A549 (cell line): ENCODE results near the gene GP1BA. TPM values are rescaled to one million over a fixed set of nuclear protein-coding genes. Genes with fewer than 3 reads are reported as not detected.

Source experiments
- ATAC-seq, 2 experiments: fragments of 200-7000 bp in 1 of 2; fragments of >200 bp in 1 of 2; cut with Nextera tagmentation in 1 of 2; cut with Tn5 transposase in 1 of 2; 3 replicates each; pipeline versions ENCODE4 v1.8.0 to v1.9.1; 2018 to 2020; ENCODE audit warnings: mild to moderate bottlenecking in 1 of 2, moderate library complexity in 1 of 2
- CTCF ChIA-PET: fragments of 300-600 bp; sonication (Branson Sonifier 250); formaldehyde crosslinking; extraction: SDS; loops from one replicate; lab custom pipeline; 2021; ENCODE audit warnings: antibody characterized with exemption, inconsistent platforms; lab: Yijun Ruan, JAX
- POLR2A ChIA-PET: fragments of 350-600 bp; formaldehyde crosslinking; extraction: SDS; loops from one replicate; lab custom pipeline; 2021; ENCODE audit warnings: antibody characterized with exemption, inconsistent platforms; lab: Yijun Ruan, JAX
- DNase-seq, 2 experiments: peaks; one replicate each; pipeline versions ENCODE4 v3.0.0 to v3.0.0-alpha.2; 2011 to 2016; ENCODE audit warnings: low read depth in 1 of 2, low spot score in 1 of 2
- FAIRE-seq: peaks from 2 replicates; lab custom pipeline; 2011; peaks lifted over from hg19 to GRCh38; lab: Jason Lieb, UNC
- H3K27ac ChIP-seq, 2 experiments: fragments of >200 bp; sonication (Bioruptor Twin); formaldehyde crosslinking; 3 replicates each; pipeline ENCODE4 v1.5.1; 2016 to 2017
- H3K4me1 ChIP-seq: fragments of >200 bp; sonication (Bioruptor Twin); formaldehyde crosslinking; 3 replicates; pipeline ENCODE4 v1.6.1; 2016
- H3K4me2 ChIP-seq: fragments of >200 bp; sonication (Bioruptor Twin); formaldehyde crosslinking; 3 replicates; pipeline ENCODE4 v1.6.1; 2016
- H3K4me3 ChIP-seq: fragments of >200 bp; sonication (Bioruptor Twin); formaldehyde crosslinking; 3 replicates; pipeline ENCODE4 v1.5.1; 2016
- H3K9me3 ChIP-seq: fragments of >200 bp; sonication (Bioruptor Twin); formaldehyde crosslinking; 3 replicates; pipeline ENCODE4 v1.6.1; 2016
- BHLHE40 ChIP-seq: IDR thresholded peaks from 2 replicates; pipeline ENCODE4 v1.6.1; 2012; ENCODE audit warnings: low read depth, low read length, inconsistent platforms
- CBX2 ChIP-seq: fragments of 200-600 bp; sonication (generic); IDR thresholded peaks from 2 replicates; pipeline ENCODE4 v1.6.1; 2016; ENCODE audit warnings: low read depth, mild to moderate bottlenecking, borderline replicate concordance
- CBX8 ChIP-seq: fragments of 200-600 bp; sonication (generic); IDR thresholded peaks from 2 replicates; pipeline ENCODE4 v1.6.1; 2016
- E2F6 ChIP-seq: IDR thresholded peaks from 2 replicates; pipeline ENCODE4 v1.6.1; 2012; ENCODE audit warnings: low read depth, borderline replicate concordance
- EHMT2 ChIP-seq: fragments of 200-600 bp; sonication (generic); IDR thresholded peaks from 2 replicates; pipeline ENCODE4 v1.6.1; 2016; ENCODE audit warnings: antibody characterized with exemption, low read depth, mild to moderate bottlenecking, moderate library complexity
- EP300 ChIP-seq, 2 experiments: fragments of >200 bp; sonication (Bioruptor Twin); formaldehyde crosslinking; IDR thresholded peaks; 2 replicates in 1 of 2; 3 replicates in 1 of 2; pipeline ENCODE4 v1.6.1; 2016 to 2017
- FOSB ChIP-seq: fragments of 250-450 bp; sonication (Bioruptor Pico); IDR thresholded peaks from 2 replicates; pipeline ENCODE4 v1.5.0; 2020; ENCODE audit warnings: mild to moderate bottlenecking, moderate library complexity
- HDAC2 ChIP-seq: fragments of 200-600 bp; sonication (generic); IDR thresholded peaks from 2 replicates; pipeline ENCODE4 v1.6.1; 2016
- HES2 ChIP-seq: fragments of >200 bp; sonication (Bioruptor Twin); formaldehyde crosslinking; IDR thresholded peaks from 2 replicates; pipeline ENCODE4 v1.6.1; 2016
- HMGXB4 ChIP-seq: fragments of 250-450 bp; sonication (Bioruptor Pico); IDR thresholded peaks from 2 replicates; pipeline ENCODE4 v1.5.0; 2021; ENCODE audit warnings: mild to moderate bottlenecking, moderate library complexity, borderline replicate concordance
- HOXB13 ChIP-seq: fragments of 250-450 bp; sonication (Bioruptor Pico); IDR thresholded peaks from 2 replicates; pipeline ENCODE4 v1.5.0; 2020; ENCODE audit warnings: low read depth, mild to moderate bottlenecking, moderate library complexity
- HOXB5 ChIP-seq: fragments of 250-450 bp; sonication (Bioruptor Pico); IDR thresholded peaks from 2 replicates; pipeline ENCODE4 v1.5.0; 2020; ENCODE audit warnings: mild to moderate bottlenecking, moderate library complexity
- JUN ChIP-seq, 2 experiments: fragments of >200 bp; sonication (Bioruptor Twin); formaldehyde crosslinking; IDR thresholded peaks; 2 replicates in 1 of 2; 3 replicates in 1 of 2; pipeline ENCODE4 v1.6.1; 2016 to 2017
- JUNB ChIP-seq: fragments of >200 bp; sonication (Bioruptor Twin); formaldehyde crosslinking; IDR thresholded peaks from 2 replicates; pipeline ENCODE4 v1.6.1; 2016
- KDM1A ChIP-seq: fragments of 200-600 bp; sonication (generic); IDR thresholded peaks from 2 replicates; pipeline ENCODE4 v1.6.1; 2016; ENCODE audit warnings: low read depth, mild to moderate bottlenecking
- MAFK ChIP-seq: fragments of 450-650 bp; IDR thresholded peaks from 2 replicates; pipeline ENCODE4 v1.6.1; 2014; ENCODE audit not compliant: partially characterized antibody
- MYC ChIP-seq: IDR thresholded peaks from 2 replicates; pipeline ENCODE4 v1.6.1; 2012; ENCODE audit warnings: mild to moderate bottlenecking, inconsistent platforms, low read length, improper control_type of control experiment, borderline replicate concordance
- NFE2L2 ChIP-seq: fragments of 150-350 bp; conservative IDR thresholded peaks from 2 replicates; pipeline ENCODE4 v1.6.1; 2014; ENCODE audit warnings: low read length
- NPAS2 ChIP-seq: fragments of 250-450 bp; sonication (Bioruptor Pico); IDR thresholded peaks from 2 replicates; pipeline ENCODE4 v1.8.0; 2022; ENCODE audit warnings: mild to moderate bottlenecking, moderate library complexity, borderline replicate concordance
- NR3C1 ChIP-seq: fragments of >200 bp; sonication (Bioruptor Twin); formaldehyde crosslinking; IDR thresholded peaks from 3 replicates; pipeline ENCODE4 v1.6.1; 2017
- PHF8 ChIP-seq: fragments of 200-600 bp; sonication (generic); IDR thresholded peaks from 2 replicates; pipeline ENCODE4 v1.6.1; 2016; ENCODE audit warnings: low read depth, mild to moderate bottlenecking, antibody characterized with exemption, moderate library complexity, borderline replicate concordance
- POLR2AphosphoS2 ChIP-seq: conservative IDR thresholded peaks from 2 replicates; pipeline ENCODE4 v1.6.1; 2012; ENCODE audit warnings: low read length, improper control_type of control experiment, inconsistent platforms
- RARB ChIP-seq: fragments of 250-450 bp; sonication (Bioruptor Pico); IDR thresholded peaks from 2 replicates; pipeline ENCODE4 v1.8.0; 2021; ENCODE audit warnings: mild to moderate bottlenecking, moderate library complexity
- RCOR1 ChIP-seq: fragments of 150-350 bp; IDR thresholded peaks from 2 replicates; pipeline ENCODE4 v1.6.1; 2014; ENCODE audit warnings: antibody characterized with exemption, low read length, low read depth
- RNF2 ChIP-seq: fragments of 200-600 bp; sonication (generic); IDR thresholded peaks from 2 replicates; pipeline ENCODE4 v1.6.1; 2016; ENCODE audit warnings: low read depth, mild to moderate bottlenecking, antibody characterized with exemption, moderate library complexity, borderline replicate concordance
- SREBF2 ChIP-seq: fragments of 450-650 bp; IDR thresholded peaks from 2 replicates; pipeline ENCODE4 v1.6.1; 2014; ENCODE audit warnings: mild to moderate bottlenecking, moderate library complexity
- TP53 ChIP-seq: fragments of 250-450 bp; sonication (Bioruptor Pico); IDR thresholded peaks from 2 replicates; pipeline ENCODE4 v1.5.0; 2021; ENCODE audit warnings: mild to moderate bottlenecking, moderate library complexity
- USF2 ChIP-seq: fragments of 450-650 bp; IDR thresholded peaks from 2 replicates; pipeline ENCODE4 v1.6.1; 2014; ENCODE audit warnings: antibody characterized with exemption
- ZC3H11A ChIP-seq: fragments of 450-650 bp; IDR thresholded peaks from 2 replicates; pipeline ENCODE4 v1.6.1; 2014; ENCODE audit warnings: antibody characterized with exemption, mild to moderate bottlenecking
- ZFP36 ChIP-seq: fragments of 450-650 bp; IDR thresholded peaks from 2 replicates; pipeline ENCODE4 v1.6.1; 2014; ENCODE audit warnings: borderline replicate concordance; ENCODE audit not compliant: partially characterized antibody
- WGBS: methylation state at CpG from one replicate; pipeline ENCODE4 v1.1.6; 2017; ENCODE audit errors: missing lambda C conversion rate; 5-methylcytosine and 5-hydroxymethylcytosine counted together
- polyA minus RNA-seq: library from RNA; depleted of rRNA, polyadenylated mRNA; stranded (reverse); fragments of >200 nt; gene quantifications from 2 replicates; pipeline ENCODE4 v1.2.3, GENCODE V29; 2011; rRNA and poly(A)+ RNA removed
- polyA plus RNA-seq, 4 experiments: library from polyadenylated mRNA; depleted of rRNA in 3 of 4; stranded (reverse); fragments of >200 nt; fragmentation: RNase III in 1 of 4; extraction: RNeasy Plus Mini Kit Qiagen cat#74134 plus additional on column Dnase treatment in 1 of 4; gene quantifications; 2 replicates in 3 of 4; 3 replicates in 1 of 4; pipeline ENCODE4 v1.2.3, GENCODE V29; 2011 to 2017

Gene GP1BA
- polyA plus RNA-seq (2011; rRNA removed), result not detected in 2 replicates
- polyA plus RNA-seq (2012; cell fraction: cytosol; rRNA removed), result not detected in 2 replicates
- polyA plus RNA-seq (2012; cell fraction: nucleus; rRNA removed), result not detected in 2 replicates
- not detected in 3 replicates for polyA plus RNA-seq (2017; fragmentation: RNase III; extraction: RNeasy Plus Mini Kit Qiagen cat#74134 plus additional on column Dnase treatment)
- not detected in 2 replicates for polyA minus RNA-seq

GRCh38 chr17:4931963-4932362 lies at the start of gene GP1BA:
TSS of gene GP1BA (plus strand) at chr17:4932277. CDS start at chr17:4932605, 328 bp downstream.
- Histone ChIP-seq H3K27ac (no peak within 1 kb of the TSS), H3K4me3 (no peak within 1 kb of the TSS), H3K4me1 (no peaks in the 10 kb centered on the region), H3K9me3 (no peaks in the 10 kb centered on the region), H3K4me2 (no peak within 1 kb of the TSS)
- ATAC-seq (no peak), DNase-seq (no peak), FAIRE-seq (no peak)
- ChIA-PET POLR2A (interaction anchor here (1.4 kb wide), 1 partner anchor 8 kb away, joined by 4 read pairs; the partner anchor contains the start of genes RNF167 and SLC25A11), CTCF (interaction anchor here (1.0 to 2.0 kb wide), 3 partner anchors 8 to 130 kb away, joined by 3 to 7 read pairs (median 3); no protein-coding TSS in a partner anchor)
- 94% methylated on average over 14 of the region's 14 CpGs for WGBS
- TF ChIP-seq HMGXB4 (CRISPR knock-in tag) (no peak), NR3C1 (no peak), NPAS2 (CRISPR knock-in tag) (no peak), KDM1A (no peak), RARB (no peak), CBX8 (no peak), TP53 (CRISPR knock-in tag) (no peak)

GRCh38 chr17:4884489-4884888 lies 47.6 kb upstream of the GP1BA start:
- no peak overlapping the region for H3K4me3 ChIP-seq
- CTCF ChIA-PET, result interaction anchor here (0.6 to 14.1 kb wide), 12 partner anchors 25 to 463 kb away, joined by 3 to 271 read pairs (median 5); partner anchors contain the start of genes ARRB2, GLTPD2, MED11 and VMO1
- no peaks in the 10 kb centered on the region for H3K4me1 ChIP-seq
- DNase-seq (no peak), ATAC-seq (no peak), FAIRE-seq (no peak)
- 98% methylated on average over 4 of the region's 4 CpGs for WGBS
- POLR2A ChIA-PET, result interaction anchor here (0.6 kb wide), 1 partner anchor 9 kb away, joined by 3 read pairs; no protein-coding TSS in a partner anchor
- TF ChIP-seq PHF8 (no peak), EHMT2 (no peak), E2F6 (no peak), NFE2L2 (no peak), ZFP36 (no peak), NR3C1 (no peak), POLR2AphosphoS2 (no peak), BHLHE40 (no peak), JUN (IDR thresholded peaks at IDR 0.05) (no peak), MYC (no peak), CBX2 (no peak), JUNB (no peak), HOXB5 (no peak), SREBF2 (no peak), ZC3H11A (no peak), FOSB (no peak), HDAC2 (no peak)
- no peaks in the 10 kb centered on the region for H3K9me3 ChIP-seq
- H3K4me2 ChIP-seq, result no peak overlapping the region
- H3K27ac ChIP-seq, result no peak overlapping the region

- 95% methylated on average over 11 of the region's 12 CpGs for WGBS
- no peaks in the 10 kb centered on the region for H3K9me3 ChIP-seq
- no peak overlapping the region for H3K4me3 ChIP-seq
- no peak overlapping the region for H3K27ac ChIP-seq
- H3K4me1 ChIP-seq, result no peaks in the 10 kb centered on the region
- CTCF ChIA-PET, result interaction anchor here (0.8 to 14.1 kb wide), 11 partner anchors 7 to 320 kb away, joined by 3 to 271 read pairs (median 31); partner anchors contain the start of genes ARRB2, C17orf107, CHRNE and GLTPD2
- no peak overlapping the region for H3K4me2 ChIP-seq
- POLR2A ChIA-PET, result no interaction called here
- no peak for DNase-seq
- FAIRE-seq, result no peak
- no peak for ATAC-seq
- no peak for TF ChIP-seq HMGXB4 (CRISPR knock-in tag)
- TF ChIP-seq FOSB, result no peak
- TF ChIP-seq RCOR1, result no peak
- no peak for TF ChIP-seq EP300 (IDR thresholded peaks at IDR 0.05)
- no peak for TF ChIP-seq BHLHE40
- no peak for TF ChIP-seq HOXB13 (CRISPR knock-in tag)
- no peak for TF ChIP-seq KDM1A
- no peak for TF ChIP-seq MAFK
- TF ChIP-seq USF2, result no peak
- TF ChIP-seq HES2, result no peak
- no peak for TF ChIP-seq RNF2
- TF ChIP-seq EHMT2, result no peak
These were observed 45.2 kb upstream of the GP1BA start for GRCh38 chr17:4886830-4887229.
